C4-2B (cell line): ENCODE measurements around the gene KRTAP5-8.

Experiments
- H3K27ac ChIP-seq: fragments of 450-650 bp; 2 replicates; pipeline ENCODE4 v1.5.1; 2017
- CTCF ChIP-seq: fragments of 450-650 bp; conservative IDR thresholded peaks from 2 replicates; pipeline ENCODE4 v1.5.1; 2017; ENCODE audit warnings: mild to moderate bottlenecking
- ZFX ChIP-seq: fragments of 450-650 bp; IDR thresholded peaks from 2 replicates; pipeline ENCODE4 v1.6.1; 2017

KRTAP5-8 gene

GRCh38 chr11:71544525-71545214 is 6.8 kb downstream of the KRTAP5-8 start:
- TF ChIP-seq ZFX (no peak), CTCF (no peak)
- no peak overlapping the region for H3K27ac ChIP-seq

GRCh38 chr11:71545405-71545966 is 7.7 kb downstream of the KRTAP5-8 start:
- no peak for TF ChIP-seq CTCF
- TF ChIP-seq ZFX: no peak
- no peak overlapping the region for H3K27ac ChIP-seq

- TF ChIP-seq CTCF: no peak
- TF ChIP-seq ZFX: no peak
Observed at GRCh38 chr11:71548120-71548519, 10.3 kb downstream of the KRTAP5-8 start, which contains the start of gene KRTAP5-9. KRTAP5-9 (plus strand) TSS chr11:71548420; CDS start chr11:71548658, 238 bp downstream.

GRCh38 chr11:71548716-71549151 is 10.9 kb downstream of the KRTAP5-8 start:
- H3K27ac ChIP-seq: no peak overlapping the region
- TF ChIP-seq CTCF (no peak), ZFX (no peak)

More at GRCh38 chr11:71548120-71548519, 10.3 kb downstream of the KRTAP5-8 start, which contains the start of gene KRTAP5-9:
- no peak within 1 kb of the TSS for H3K27ac ChIP-seq

- no peak overlapping the region for H3K27ac ChIP-seq
- TF ChIP-seq CTCF (no peak), ZFX (no peak)
Observed at GRCh38 chr11:71551711-71552110, 13.9 kb downstream of the KRTAP5-8 start.

- no peak for TF ChIP-seq CTCF
- no peak for TF ChIP-seq ZFX
- H3K27ac ChIP-seq: no peak overlapping the region
Observed at GRCh38 chr11:71554996-71555395, 17.2 kb downstream of the KRTAP5-8 start.

GRCh38 chr11:71555508-71555907 is 17.7 kb downstream of the KRTAP5-8 start:
- TF ChIP-seq CTCF: no peak
- TF ChIP-seq ZFX: no peak
- H3K27ac ChIP-seq: no peak overlapping the region
